BLaER1 treated with 17β-estradiol and CSF1 and Interleukin-3, amounts not matched to agents 10 nM and 100 nM (cell line): ENCODE results near the gene TINAGL1.

Experiments used
- H3K27ac ChIP-seq, 11 experiments: shearing (Covaris generic); formaldehyde crosslinking; 2 replicates each; pipeline ENCODE4 v1.8.1; 2022
- H3K27me3 ChIP-seq, 11 experiments: shearing (Covaris generic); formaldehyde crosslinking; 2 replicates each; pipeline ENCODE4 v1.8.1; 2022
- H3K36me3 ChIP-seq, 11 experiments: shearing (Covaris generic); formaldehyde crosslinking; 2 replicates each; pipeline ENCODE4 v1.8.1; 2022
- H3K4me1 ChIP-seq, 10 experiments: shearing (Covaris generic); formaldehyde crosslinking; 2 replicates each; pipeline ENCODE4 v1.8.1; 2022
- H3K4me2 ChIP-seq, 11 experiments: shearing (Covaris generic); formaldehyde crosslinking; 2 replicates each; pipeline ENCODE4 v1.8.1; 2022
- H3K4me3 ChIP-seq, 10 experiments: shearing (Covaris generic); formaldehyde crosslinking; 2 replicates each; pipeline ENCODE4 v1.8.1; 2022
- H3K9ac ChIP-seq, 11 experiments: shearing (Covaris generic); formaldehyde crosslinking; 2 replicates each; pipeline ENCODE4 v1.8.1; 2022
- H3K9me3 ChIP-seq, 11 experiments: shearing (Covaris generic); formaldehyde crosslinking; replicated peaks in 1 of 11; 2 replicates each; pipeline ENCODE4 v1.8.1; 2022
- H4K20me1 ChIP-seq, 11 experiments: shearing (Covaris generic); formaldehyde crosslinking; 2 replicates each; pipeline ENCODE4 v1.8.1; 2022
- Cebpa-rat ChIP-seq, 11 experiments: shearing (Covaris generic); IDR thresholded peaks; 2 replicates each; pipeline ENCODE4 v1.8.1; 2022

The TINAGL1 gene

DNA sequence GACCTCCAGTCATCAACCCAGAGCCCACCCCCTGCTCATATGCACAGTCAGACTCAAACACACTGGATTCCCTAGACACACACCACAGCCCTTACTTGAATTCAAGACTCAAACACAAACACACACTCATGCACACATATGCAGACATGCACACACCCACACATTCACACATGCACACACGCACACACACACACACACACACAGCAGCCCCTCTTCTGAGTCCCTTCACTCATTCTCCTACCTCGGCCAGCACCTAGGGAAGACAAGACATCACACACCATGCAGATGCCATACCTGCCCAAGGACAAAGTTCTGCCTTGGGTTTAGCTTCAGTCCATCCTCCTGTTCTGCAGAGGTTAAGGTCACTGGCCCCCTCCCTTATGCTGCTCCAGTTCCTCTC, 39.6 kb downstream of the TINAGL1 start:
- H3K9ac ChIP-seq = no peak overlapping the region
- H3K4me3 ChIP-seq = no peak overlapping the region
- no peaks in the 10 kb centered on the region for H3K36me3 ChIP-seq
- peaks cover 49 to 71% (median 61%) of the 10 kb centered on the region in 10 experiments for H3K4me1 ChIP-seq
- 0 out of 22 replicates have a peak, but pooled peaks cover 0 to 5% (median 0%) of the 10 kb centered on the region in 11 experiments for H4K20me1 ChIP-seq
- peaks cover 0 to 21% (median 15%) of the 10 kb centered on the region in 11 experiments; a peak in 16 of 22 replicates for H3K27me3 ChIP-seq
- H3K27ac ChIP-seq = no peak overlapping the region
- H3K4me2 ChIP-seq = peak overlapping the region in 5 of 11 experiments; percentile 48 to 99 (median 97); a peak in 4 of 22 replicates
- peaks cover 0 to 3% (median 0%) of the 10 kb centered on the region in 11 experiments; a peak in 1 of 22 replicates for H3K9me3 ChIP-seq
- TF ChIP-seq Cebpa-rat (IDR thresholded peaks at IDR 0.05) = no peak

DNA sequence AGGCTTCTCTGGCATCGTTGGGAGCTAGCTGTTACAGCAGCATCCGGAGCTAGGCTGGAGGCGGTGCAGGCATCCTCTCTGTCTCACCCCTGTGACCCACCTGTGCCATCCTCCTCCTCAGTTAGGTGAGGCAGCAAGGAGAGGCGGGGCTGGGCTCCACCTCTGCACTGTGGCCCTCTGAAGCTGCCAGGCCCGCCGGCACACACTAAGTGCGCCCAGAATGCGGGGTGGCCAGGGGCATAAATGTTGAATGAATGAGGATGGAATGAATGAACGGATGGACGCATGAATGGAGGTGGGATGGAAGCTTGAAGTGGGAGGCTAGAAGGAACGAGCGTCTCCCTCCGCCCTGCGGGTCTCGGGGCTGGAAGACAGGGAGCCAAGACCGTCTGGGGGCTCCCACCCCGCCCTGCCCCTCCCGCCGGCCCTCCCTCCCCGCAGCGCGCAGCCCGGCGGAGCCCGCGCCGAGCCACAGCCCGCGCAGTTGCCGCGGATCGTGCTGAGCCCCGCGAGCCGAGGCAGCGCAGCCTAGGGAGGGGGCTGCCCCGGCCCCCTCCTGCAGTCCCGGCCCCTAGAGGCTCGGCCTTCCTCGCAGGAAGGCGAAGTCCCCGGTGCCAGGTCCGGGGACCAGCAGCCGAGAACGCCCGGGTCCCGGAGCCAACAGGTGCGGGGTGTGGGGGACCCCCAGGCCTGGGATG, 41.1 kb downstream of the TINAGL1 start, which contains the start of gene HCRTR1:
Gene HCRTR1, plus strand, starts transcription at position 472 of the 698 bp plus-strand sequence. CDS start 1,504 bp downstream, outside the sequence.
- Histone ChIP-seq H3K4me2 (peak within 1 kb of the TSS; percentile 93 to 100 (median 99)), H3K36me3 (no peaks in the 10 kb centered on the region), H3K27me3 (peaks cover 0 to 21% (median 15%) of the 10 kb centered on the region in 11 experiments; a peak in 16 of 22 replicates), H3K4me3 (peak within 1 kb of the TSS; percentile 60 to 74 (median 66)), H3K9ac (peak within 1 kb of the TSS; percentile 61 to 80 (median 74)), H3K9me3 (peaks cover 0 to 3% (median 0%) of the 10 kb centered on the region in 11 experiments; a peak in 1 of 22 replicates), H4K20me1 (0 out of 22 replicates have a peak, but pooled peaks cover 0 to 5% (median 0%) of the 10 kb centered on the region in 11 experiments), H3K4me1 (peaks cover 44 to 67% (median 54%) of the 10 kb centered on the region in 10 experiments), H3K27ac (peak within 1 kb of the TSS in 10 of 11 experiments; percentile 27 to 73 (median 54); a peak in 17 of 22 replicates)
- no peak for TF ChIP-seq Cebpa-rat (IDR thresholded peaks at IDR 0.05)

GRCh38 chr1:31617916-31618746, 41.8 kb downstream of the TINAGL1 start:
- Histone ChIP-seq H3K9me3 (peaks cover 0 to 3% (median 0%) of the 10 kb centered on the region in 11 experiments; a peak in 1 of 22 replicates), H3K4me1 (peaks cover 44 to 67% (median 54%) of the 10 kb centered on the region in 10 experiments)

DNA sequence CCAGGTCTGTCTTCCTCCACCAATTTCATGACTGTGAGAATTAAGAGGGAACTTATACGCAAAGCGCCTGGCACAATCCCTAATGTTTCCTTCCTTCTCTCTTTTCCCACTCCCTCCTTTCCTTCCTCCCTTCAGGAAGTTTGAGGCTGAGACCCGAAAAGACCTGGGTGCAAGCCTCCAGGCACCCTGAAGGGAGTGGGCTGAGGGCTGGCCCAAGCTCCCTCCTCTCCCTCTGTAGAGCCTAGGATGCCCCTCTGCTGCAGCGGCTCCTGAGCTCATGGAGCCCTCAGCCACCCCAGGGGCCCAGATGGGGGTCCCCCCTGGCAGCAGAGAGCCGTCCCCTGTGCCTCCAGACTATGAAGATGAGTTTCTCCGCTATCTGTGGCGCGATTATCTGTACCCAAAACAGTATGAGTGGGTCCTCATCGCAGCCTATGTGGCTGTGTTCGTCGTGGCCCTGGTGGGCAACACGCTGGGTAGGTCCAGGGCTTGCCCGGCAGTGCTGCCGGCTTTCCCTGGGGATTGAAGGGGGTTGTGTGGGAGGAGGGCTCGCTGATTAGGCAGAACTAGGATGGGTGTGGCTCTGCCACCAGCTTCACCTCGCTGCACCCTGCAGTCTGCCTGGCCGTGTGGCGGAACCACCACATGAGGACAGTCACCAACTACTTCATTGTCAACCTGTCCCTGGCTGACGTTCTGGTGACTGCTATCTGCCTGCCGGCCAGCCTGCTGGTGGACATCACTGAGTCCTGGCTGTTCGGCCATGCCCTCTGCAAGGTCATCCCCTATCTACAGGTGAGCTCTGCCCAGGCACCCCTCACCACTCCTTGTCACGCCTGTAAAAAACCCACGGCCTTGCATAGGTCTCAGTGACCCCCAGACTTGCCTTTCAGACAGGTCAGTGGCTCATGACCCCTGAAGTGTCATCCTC, 42.9 kb downstream of the TINAGL1 start:
- Histone ChIP-seq H4K20me1 (0 out of 22 replicates have a peak, but pooled peaks cover 0 to 5% (median 0%) of the 10 kb centered on the region in 11 experiments), H3K9ac (peak overlapping the region in 8 of 11 experiments; percentile 18 to 77 (median 41); a peak in 9 of 22 replicates), H3K4me1 (peaks cover 45 to 68% (median 54%) of the 10 kb centered on the region in 10 experiments), H3K4me3 (no peak overlapping the region), H3K4me2 (peak overlapping the region; percentile 93 to 100 (median 99)), H3K27me3 (peaks cover 0 to 21% (median 15%) of the 10 kb centered on the region in 11 experiments; a peak in 16 of 22 replicates), H3K9me3 (no peaks in the 10 kb centered on the region), H3K27ac (peak overlapping the region in 5 of 11 experiments; percentile 3 to 35 (median 23); a peak in 4 of 22 replicates), H3K36me3 (0 out of 22 replicates have a peak, but pooled peaks cover 0 to 4% (median 0%) of the 10 kb centered on the region in 11 experiments)
- no peak for TF ChIP-seq Cebpa-rat (IDR thresholded peaks at IDR 0.05)

More at GRCh38 chr1:31617916-31618746, 41.8 kb downstream of the TINAGL1 start:
- no peaks in the 10 kb centered on the region for H3K36me3 ChIP-seq
- peaks cover 0 to 21% (median 15%) of the 10 kb centered on the region in 11 experiments; a peak in 16 of 22 replicates for H3K27me3 ChIP-seq
- peak overlapping the region; percentile 60 to 74 (median 66) for H3K4me3 ChIP-seq
- H3K9ac ChIP-seq = peak overlapping the region; percentile 61 to 80 (median 74)
- no peak for TF ChIP-seq Cebpa-rat (IDR thresholded peaks at IDR 0.05)
- H4K20me1 ChIP-seq = 0 out of 22 replicates have a peak, but pooled peaks cover 0 to 5% (median 0%) of the 10 kb centered on the region in 11 experiments
- H3K4me2 ChIP-seq = peak overlapping the region; percentile 93 to 100 (median 99)
- peak overlapping the region in 10 of 11 experiments; percentile 27 to 73 (median 54); a peak in 17 of 22 replicates for H3K27ac ChIP-seq

DNA sequence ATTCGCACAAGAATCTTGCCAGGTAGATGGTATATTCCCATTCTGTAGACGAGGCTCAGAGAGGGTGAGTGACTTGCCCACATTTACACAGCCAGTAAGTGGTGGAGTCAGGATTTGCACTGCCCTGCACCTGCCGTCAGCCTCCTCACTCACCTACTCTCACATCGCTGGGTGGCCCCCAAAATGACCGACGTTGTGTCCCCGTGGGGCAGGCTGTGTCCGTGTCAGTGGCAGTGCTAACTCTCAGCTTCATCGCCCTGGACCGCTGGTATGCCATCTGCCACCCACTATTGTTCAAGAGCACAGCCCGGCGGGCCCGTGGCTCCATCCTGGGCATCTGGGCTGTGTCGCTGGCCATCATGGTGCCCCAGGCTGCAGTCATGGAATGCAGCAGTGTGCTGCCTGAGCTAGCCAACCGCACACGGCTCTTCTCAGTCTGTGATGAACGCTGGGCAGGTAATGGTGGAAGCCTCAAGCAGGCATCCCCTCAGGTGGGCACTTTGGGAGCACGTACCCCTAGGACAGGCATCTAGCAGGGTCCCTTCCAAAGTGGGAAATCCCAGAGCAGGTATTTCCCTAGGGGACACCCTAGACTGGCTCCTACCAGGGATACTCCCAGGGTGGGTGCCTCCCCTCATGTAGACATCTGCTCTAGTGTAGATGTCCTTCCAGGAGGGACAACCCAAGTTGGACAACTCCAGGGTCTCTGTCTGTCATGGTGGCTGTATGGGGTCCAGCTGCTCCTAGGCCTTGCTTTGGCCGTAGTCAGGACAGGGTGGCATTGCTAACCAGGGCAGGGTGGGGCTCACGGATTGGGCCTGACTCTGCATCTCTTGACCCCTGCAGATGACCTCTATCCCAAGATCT, 44.5 kb downstream of the TINAGL1 start:
- Histone ChIP-seq H3K9me3 (no peaks in the 10 kb centered on the region), H3K27ac (no peak overlapping the region), H3K4me1 (peaks cover 48 to 60% (median 56%) of the 10 kb centered on the region in 10 experiments), H3K9ac (no peak overlapping the region), H4K20me1 (peaks cover 0 to 10% (median 0%) of the 10 kb centered on the region in 11 experiments; a peak in 2 of 22 replicates), H3K4me3 (no peak overlapping the region), H3K4me2 (peak overlapping the region in 4 of 11 experiments; percentile 97 to 99 (median 99); a peak in 4 of 22 replicates), H3K36me3 (0 out of 22 replicates have a peak, but pooled peaks cover 0 to 4% (median 0%) of the 10 kb centered on the region in 11 experiments), H3K27me3 (peaks cover 0 to 21% (median 15%) of the 10 kb centered on the region in 11 experiments; a peak in 16 of 22 replicates)
- no peak for TF ChIP-seq Cebpa-rat (IDR thresholded peaks at IDR 0.05)

DNA sequence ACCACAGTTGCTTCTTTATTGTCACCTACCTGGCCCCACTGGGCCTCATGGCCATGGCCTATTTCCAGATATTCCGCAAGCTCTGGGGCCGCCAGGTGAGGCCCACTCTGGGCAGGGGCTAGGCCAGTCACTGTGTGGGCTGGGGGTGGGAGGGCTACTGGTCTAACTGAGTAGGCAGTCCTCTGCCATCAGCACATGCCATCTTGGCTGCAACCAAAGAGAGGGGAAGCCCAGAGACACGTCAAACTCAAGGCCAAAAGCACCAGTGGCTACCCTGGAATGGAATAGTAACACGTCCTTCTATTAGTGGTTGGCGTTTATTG, 45.1 kb downstream of the TINAGL1 start:
- Histone ChIP-seq H3K9me3 (no peaks in the 10 kb centered on the region), H3K4me1 (peaks cover 51 to 64% (median 59%) of the 10 kb centered on the region in 10 experiments), H3K27ac (no peak overlapping the region), H4K20me1 (peaks cover 0 to 10% (median 0%) of the 10 kb centered on the region in 11 experiments; a peak in 2 of 22 replicates), H3K4me2 (no peak overlapping the region), H3K27me3 (peaks cover 0 to 21% (median 15%) of the 10 kb centered on the region in 11 experiments; a peak in 16 of 22 replicates), H3K36me3 (peaks cover 0 to 4% (median 0%) of the 10 kb centered on the region in 11 experiments; a peak in 1 of 22 replicates), H3K9ac (no peak overlapping the region), H3K4me3 (no peak overlapping the region)
- no peak for TF ChIP-seq Cebpa-rat (IDR thresholded peaks at IDR 0.05)
